Loucy (cell line): ENCODE measurements around the gene BRIP1.
"Not testable (repeated sequence)": the region's sequence is repeated elsewhere in the genome, so short reads cannot be mapped to it uniquely, and the experiment has no call there.

Experiments
- EZH2phosphoT487 ChIP-seq: fragments of 200-600 bp; IDR thresholded peaks from 2 replicates; pipeline ENCODE4 v1.6.1; 2018; ENCODE audit warnings: antibody characterized with exemption, mild to moderate bottlenecking, moderate library complexity, borderline replicate concordance
- TF ChIP-seq, protein P1 (sequence below): fragments of 200-600 bp; sonication (generic); conservative IDR thresholded peaks from 2 replicates; pipeline ENCODE4 v1.5.1; 2014; ENCODE audit warnings: mild to moderate bottlenecking, antibody characterized with exemption, low read length

DNA sequence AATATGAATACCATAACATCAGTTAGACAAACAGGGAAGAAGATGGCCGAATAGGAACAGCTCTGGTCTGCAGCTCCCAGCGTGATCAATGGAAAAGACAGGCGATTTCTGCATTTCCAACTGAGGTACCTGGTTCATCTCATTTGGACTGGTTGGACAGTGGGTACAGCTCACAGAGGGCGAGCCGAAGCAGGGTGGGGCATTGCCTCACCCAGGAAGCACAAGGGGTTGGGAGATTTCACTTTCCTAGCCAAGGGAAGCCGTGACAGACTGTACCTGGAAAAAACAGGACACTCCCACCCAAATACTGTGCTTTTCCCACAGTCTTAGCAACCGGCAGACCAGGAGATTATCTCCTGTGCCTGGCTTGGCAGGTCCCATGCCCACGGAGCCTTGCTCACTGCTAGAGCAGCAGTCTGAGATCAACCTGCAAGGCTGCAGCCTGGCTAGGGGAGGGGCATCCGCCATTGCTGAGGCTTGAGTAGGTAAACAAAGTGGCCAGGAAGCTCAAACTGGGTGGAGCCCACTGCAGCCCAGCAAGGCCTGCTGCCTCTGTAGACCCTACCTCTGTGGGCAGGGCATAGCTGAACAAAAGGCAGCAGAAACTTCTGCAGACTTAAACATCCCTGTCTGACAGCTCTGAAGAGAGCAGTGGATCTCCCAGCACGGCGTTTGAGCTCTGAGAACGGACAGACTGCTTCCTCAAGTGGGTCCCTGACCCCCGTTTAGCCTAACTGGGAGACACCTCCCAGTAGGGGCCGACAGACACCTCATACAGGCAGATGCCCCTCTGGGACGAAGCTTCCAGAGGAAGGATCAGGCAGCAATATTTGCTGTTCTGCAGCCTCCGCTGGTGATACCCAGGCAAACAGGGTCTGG, 190.1 kb downstream of the BRIP1 start:
- TF ChIP-seq, protein P1, sequence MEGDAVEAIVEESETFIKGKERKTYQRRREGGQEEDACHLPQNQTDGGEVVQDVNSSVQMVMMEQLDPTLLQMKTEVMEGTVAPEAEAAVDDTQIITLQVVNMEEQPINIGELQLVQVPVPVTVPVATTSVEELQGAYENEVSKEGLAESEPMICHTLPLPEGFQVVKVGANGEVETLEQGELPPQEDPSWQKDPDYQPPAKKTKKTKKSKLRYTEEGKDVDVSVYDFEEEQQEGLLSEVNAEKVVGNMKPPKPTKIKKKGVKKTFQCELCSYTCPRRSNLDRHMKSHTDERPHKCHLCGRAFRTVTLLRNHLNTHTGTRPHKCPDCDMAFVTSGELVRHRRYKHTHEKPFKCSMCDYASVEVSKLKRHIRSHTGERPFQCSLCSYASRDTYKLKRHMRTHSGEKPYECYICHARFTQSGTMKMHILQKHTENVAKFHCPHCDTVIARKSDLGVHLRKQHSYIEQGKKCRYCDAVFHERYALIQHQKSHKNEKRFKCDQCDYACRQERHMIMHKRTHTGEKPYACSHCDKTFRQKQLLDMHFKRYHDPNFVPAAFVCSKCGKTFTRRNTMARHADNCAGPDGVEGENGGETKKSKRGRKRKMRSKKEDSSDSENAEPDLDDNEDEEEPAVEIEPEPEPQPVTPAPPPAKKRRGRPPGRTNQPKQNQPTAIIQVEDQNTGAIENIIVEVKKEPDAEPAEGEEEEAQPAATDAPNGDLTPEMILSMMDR: not testable (repeated sequence)
- TF ChIP-seq EZH2phosphoT487: not testable (repeated sequence)
